ENCODE measurements around the gene DHRS3.

DNA sequence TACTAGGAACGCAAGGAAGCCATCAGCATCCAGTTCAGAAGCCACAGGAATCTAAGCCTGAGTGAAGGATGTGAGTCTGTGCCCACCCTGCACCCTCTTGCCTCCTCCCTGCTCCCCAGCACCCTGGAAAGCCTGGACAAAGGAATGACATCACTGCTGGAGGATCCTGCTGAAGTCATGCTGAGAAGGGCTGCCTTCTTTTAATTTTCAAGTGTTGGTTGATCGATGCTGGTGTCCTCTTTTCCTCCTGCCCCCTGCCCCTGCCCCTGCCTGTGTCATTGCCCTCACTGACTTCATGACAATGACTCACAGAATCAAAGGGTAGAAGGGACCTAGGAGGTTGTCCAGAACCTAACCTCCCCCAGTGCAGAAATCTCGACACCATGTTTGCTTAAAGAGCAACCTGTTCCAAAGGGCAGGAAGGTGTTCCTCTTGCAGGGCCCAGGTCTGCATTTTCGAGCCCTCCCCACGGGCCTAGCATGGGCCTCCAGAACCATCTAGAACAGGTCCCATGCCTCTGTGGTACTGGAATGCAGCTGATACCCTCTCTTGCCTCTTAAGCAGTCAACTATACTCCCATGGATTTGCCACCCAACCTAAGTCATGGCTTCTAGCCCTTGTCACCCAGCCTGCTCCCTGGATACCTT, 9.6 kb downstream of the DHRS3 start:
- TF ChIP-seq, protein P1, sequence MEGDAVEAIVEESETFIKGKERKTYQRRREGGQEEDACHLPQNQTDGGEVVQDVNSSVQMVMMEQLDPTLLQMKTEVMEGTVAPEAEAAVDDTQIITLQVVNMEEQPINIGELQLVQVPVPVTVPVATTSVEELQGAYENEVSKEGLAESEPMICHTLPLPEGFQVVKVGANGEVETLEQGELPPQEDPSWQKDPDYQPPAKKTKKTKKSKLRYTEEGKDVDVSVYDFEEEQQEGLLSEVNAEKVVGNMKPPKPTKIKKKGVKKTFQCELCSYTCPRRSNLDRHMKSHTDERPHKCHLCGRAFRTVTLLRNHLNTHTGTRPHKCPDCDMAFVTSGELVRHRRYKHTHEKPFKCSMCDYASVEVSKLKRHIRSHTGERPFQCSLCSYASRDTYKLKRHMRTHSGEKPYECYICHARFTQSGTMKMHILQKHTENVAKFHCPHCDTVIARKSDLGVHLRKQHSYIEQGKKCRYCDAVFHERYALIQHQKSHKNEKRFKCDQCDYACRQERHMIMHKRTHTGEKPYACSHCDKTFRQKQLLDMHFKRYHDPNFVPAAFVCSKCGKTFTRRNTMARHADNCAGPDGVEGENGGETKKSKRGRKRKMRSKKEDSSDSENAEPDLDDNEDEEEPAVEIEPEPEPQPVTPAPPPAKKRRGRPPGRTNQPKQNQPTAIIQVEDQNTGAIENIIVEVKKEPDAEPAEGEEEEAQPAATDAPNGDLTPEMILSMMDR (IDR thresholded peaks at IDR 0.05): no peak
- no peak for TF ChIP-seq EP300 (IDR thresholded peaks at IDR 0.05)
- TF ChIP-seq POLR2A (IDR thresholded peaks at IDR 0.05): no peak
